ENCODE results near the gene ALKBH6. TPM values are rescaled to one million over a fixed set of nuclear protein-coding genes. Genes with fewer than 3 reads are reported as not detected.

The ALKBH6 gene
- total and polyA plus RNA-seq, 2 experiments from 2014 or later = 33.6 to 51.4 TPM

GRCh38 chr19:35992907-35993765 is 20.9 kb downstream of the ALKBH6 start:
- H3K4me1 ChIP-seq (ENCODE audit: insufficient read depth) = peaks cover 9% of the 10 kb centered on the region; the same call in 1 of the 2 replicates
- H3K79me2 ChIP-seq (replicated peaks; ENCODE audit: insufficient read depth) = peaks cover 13% of the 10 kb centered on the region; the same call in 1 of the 2 replicates
- H3F3A ChIP-seq (replicated peaks; ENCODE audit: low read depth) = 0 out of 2 replicates have a peak, but pooled peaks cover 6% of the 10 kb centered on the region
- TF ChIP-seq NANOG (IDR thresholded peaks at IDR 0.05; ENCODE audit: borderline replicate concordance) (no peak), EZH2 (IDR thresholded peaks at IDR 0.05; ENCODE audit: low read depth, unreplicated experiment) (no peak), ZNF114 (CRISPR knock-in tag; IDR thresholded peaks at IDR 0.05) (no peak), ZNF331 (CRISPR knock-in tag; IDR thresholded peaks at IDR 0.05; ENCODE audit: low read depth) (no peak), CREB1 (CRISPR knock-in tag; IDR thresholded peaks at IDR 0.05; ENCODE audit: low read depth) (no peak), JUNB (IDR thresholded peaks at IDR 0.05; ENCODE audit: unreplicated experiment) (no peak), POLR2AphosphoS5 (IDR thresholded peaks at IDR 0.05; ENCODE audit: low read depth) (no peak), STAT1 (IDR thresholded peaks at IDR 0.05; ENCODE audit: unreplicated experiment) (no peak), EZH2phosphoT487 (IDR thresholded peaks at IDR 0.05; ENCODE audit: unreplicated experiment) (no peak)
- TF ChIP-seq, protein P1, sequence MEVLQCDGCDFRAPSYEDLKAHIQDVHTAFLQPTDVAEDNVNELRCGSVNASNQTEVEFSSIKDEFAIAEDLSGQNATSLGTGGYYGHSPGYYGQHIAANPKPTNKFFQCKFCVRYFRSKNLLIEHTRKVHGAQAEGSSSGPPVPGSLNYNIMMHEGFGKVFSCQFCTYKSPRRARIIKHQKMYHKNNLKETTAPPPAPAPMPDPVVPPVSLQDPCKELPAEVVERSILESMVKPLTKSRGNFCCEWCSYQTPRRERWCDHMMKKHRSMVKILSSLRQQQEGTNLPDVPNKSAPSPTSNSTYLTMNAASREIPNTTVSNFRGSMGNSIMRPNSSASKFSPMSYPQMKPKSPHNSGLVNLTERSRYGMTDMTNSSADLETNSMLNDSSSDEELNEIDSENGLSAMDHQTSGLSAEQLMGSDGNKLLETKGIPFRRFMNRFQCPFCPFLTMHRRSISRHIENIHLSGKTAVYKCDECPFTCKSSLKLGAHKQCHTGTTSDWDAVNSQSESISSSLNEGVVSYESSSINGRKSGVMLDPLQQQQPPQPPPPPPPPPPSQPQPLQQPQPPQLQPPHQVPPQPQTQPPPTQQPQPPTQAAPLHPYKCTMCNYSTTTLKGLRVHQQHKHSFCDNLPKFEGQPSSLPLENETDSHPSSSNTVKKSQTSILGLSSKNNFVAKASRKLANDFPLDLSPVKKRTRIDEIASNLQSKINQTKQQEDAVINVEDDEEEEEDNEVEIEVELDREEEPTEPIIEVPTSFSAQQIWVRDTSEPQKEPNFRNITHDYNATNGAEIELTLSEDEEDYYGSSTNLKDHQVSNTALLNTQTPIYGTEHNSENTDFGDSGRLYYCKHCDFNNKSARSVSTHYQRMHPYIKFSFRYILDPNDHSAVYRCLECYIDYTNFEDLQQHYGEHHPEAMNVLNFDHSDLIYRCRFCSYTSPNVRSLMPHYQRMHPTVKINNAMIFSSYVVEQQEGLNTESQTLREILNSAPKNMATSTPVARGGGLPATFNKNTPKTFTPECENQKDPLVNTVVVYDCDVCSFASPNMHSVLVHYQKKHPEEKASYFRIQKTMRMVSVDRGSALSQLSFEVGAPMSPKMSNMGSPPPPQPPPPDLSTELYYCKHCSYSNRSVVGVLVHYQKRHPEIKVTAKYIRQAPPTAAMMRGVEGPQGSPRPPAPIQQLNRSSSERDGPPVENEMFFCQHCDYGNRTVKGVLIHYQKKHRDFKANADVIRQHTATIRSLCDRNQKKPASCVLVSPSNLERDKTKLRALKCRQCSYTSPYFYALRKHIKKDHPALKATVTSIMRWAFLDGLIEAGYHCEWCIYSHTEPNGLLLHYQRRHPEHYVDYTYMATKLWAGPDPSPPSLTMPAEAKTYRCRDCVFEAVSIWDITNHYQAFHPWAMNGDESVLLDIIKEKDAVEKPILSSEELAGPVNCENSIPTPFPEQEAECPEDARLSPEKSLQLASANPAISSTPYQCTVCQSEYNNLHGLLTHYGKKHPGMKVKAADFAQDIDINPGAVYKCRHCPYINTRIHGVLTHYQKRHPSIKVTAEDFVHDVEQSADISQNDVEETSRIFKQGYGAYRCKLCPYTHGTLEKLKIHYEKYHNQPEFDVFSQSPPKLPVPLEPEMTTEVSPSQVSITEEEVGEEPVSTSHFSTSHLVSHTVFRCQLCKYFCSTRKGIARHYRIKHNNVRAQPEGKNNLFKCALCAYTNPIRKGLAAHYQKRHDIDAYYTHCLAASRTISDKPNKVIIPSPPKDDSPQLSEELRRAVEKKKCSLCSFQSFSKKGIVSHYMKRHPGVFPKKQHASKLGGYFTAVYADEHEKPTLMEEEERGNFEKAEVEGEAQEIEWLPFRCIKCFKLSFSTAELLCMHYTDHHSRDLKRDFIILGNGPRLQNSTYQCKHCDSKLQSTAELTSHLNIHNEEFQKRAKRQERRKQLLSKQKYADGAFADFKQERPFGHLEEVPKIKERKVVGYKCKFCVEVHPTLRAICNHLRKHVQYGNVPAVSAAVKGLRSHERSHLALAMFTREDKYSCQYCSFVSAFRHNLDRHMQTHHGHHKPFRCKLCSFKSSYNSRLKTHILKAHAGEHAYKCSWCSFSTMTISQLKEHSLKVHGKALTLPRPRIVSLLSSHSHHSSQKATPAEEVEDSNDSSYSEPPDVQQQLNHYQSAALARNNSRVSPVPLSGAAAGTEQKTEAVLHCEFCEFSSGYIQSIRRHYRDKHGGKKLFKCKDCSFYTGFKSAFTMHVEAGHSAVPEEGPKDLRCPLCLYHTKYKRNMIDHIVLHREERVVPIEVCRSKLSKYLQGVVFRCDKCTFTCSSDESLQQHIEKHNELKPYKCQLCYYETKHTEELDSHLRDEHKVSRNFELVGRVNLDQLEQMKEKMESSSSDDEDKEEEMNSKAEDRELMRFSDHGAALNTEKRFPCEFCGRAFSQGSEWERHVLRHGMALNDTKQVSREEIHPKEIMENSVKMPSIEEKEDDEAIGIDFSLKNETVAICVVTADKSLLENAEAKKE (CRISPR knock-in tag; IDR thresholded peaks at IDR 0.05) = no peak
- TF ChIP-seq, protein P2, sequence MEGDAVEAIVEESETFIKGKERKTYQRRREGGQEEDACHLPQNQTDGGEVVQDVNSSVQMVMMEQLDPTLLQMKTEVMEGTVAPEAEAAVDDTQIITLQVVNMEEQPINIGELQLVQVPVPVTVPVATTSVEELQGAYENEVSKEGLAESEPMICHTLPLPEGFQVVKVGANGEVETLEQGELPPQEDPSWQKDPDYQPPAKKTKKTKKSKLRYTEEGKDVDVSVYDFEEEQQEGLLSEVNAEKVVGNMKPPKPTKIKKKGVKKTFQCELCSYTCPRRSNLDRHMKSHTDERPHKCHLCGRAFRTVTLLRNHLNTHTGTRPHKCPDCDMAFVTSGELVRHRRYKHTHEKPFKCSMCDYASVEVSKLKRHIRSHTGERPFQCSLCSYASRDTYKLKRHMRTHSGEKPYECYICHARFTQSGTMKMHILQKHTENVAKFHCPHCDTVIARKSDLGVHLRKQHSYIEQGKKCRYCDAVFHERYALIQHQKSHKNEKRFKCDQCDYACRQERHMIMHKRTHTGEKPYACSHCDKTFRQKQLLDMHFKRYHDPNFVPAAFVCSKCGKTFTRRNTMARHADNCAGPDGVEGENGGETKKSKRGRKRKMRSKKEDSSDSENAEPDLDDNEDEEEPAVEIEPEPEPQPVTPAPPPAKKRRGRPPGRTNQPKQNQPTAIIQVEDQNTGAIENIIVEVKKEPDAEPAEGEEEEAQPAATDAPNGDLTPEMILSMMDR (conservative IDR thresholded peaks at IDR 0.05; ENCODE audit: low read depth in 2 of 2) = no peak
- TF ChIP-seq, protein P3, sequence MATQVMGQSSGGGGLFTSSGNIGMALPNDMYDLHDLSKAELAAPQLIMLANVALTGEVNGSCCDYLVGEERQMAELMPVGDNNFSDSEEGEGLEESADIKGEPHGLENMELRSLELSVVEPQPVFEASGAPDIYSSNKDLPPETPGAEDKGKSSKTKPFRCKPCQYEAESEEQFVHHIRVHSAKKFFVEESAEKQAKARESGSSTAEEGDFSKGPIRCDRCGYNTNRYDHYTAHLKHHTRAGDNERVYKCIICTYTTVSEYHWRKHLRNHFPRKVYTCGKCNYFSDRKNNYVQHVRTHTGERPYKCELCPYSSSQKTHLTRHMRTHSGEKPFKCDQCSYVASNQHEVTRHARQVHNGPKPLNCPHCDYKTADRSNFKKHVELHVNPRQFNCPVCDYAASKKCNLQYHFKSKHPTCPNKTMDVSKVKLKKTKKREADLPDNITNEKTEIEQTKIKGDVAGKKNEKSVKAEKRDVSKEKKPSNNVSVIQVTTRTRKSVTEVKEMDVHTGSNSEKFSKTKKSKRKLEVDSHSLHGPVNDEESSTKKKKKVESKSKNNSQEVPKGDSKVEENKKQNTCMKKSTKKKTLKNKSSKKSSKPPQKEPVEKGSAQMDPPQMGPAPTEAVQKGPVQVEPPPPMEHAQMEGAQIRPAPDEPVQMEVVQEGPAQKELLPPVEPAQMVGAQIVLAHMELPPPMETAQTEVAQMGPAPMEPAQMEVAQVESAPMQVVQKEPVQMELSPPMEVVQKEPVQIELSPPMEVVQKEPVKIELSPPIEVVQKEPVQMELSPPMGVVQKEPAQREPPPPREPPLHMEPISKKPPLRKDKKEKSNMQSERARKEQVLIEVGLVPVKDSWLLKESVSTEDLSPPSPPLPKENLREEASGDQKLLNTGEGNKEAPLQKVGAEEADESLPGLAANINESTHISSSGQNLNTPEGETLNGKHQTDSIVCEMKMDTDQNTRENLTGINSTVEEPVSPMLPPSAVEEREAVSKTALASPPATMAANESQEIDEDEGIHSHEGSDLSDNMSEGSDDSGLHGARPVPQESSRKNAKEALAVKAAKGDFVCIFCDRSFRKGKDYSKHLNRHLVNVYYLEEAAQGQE (IDR thresholded peaks at IDR 0.05; ENCODE audit: unreplicated experiment) = no peak
- TF ChIP-seq, protein P4, sequence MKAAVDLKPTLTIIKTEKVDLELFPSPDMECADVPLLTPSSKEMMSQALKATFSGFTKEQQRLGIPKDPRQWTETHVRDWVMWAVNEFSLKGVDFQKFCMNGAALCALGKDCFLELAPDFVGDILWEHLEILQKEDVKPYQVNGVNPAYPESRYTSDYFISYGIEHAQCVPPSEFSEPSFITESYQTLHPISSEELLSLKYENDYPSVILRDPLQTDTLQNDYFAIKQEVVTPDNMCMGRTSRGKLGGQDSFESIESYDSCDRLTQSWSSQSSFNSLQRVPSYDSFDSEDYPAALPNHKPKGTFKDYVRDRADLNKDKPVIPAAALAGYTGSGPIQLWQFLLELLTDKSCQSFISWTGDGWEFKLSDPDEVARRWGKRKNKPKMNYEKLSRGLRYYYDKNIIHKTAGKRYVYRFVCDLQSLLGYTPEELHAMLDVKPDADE (IDR thresholded peaks at IDR 0.05) = no peak
- no peak overlapping the region for H3K27ac ChIP-seq (ENCODE audit: low read depth)
- peaks cover 7% of the 10 kb centered on the region for H3K27me3 Mint-ChIP-seq (ENCODE audit: insufficient read depth, low read depth, poor library complexity)
- H3K9me2 ChIP-seq (ENCODE audit: insufficient read depth) = no peaks in the 10 kb centered on the region
- H4K20me1 ChIP-seq (replicated peaks; ENCODE audit: insufficient read depth) = peaks cover 9% of the 10 kb centered on the region
- H3K36me3 Mint-ChIP-seq (ENCODE audit: low read depth) = peaks cover 5% of the 10 kb centered on the region; the same call in 1 of the 3 replicates
- no peaks in the 10 kb centered on the region for H3K36me3 ChIP-seq (ENCODE audit: insufficient read depth)
- DNase-seq (ENCODE audit: low spot score) (no peak), ATAC-seq (no peak)
- H3K4me1 Mint-ChIP-seq = peaks cover 14% of the 10 kb centered on the region; the same call in 2 of the 3 replicates
- H3K4me3 Mint-ChIP-seq = no peak overlapping the region
- H2AFZ ChIP-seq = no peak overlapping the region
- no peak overlapping the region for H3K4me2 ChIP-seq
- H3K9me3 Mint-ChIP-seq = no peaks in the 10 kb centered on the region; the same call in 2 of the 3 replicates
- no peak overlapping the region for H3K27ac Mint-ChIP-seq
- no peaks in the 10 kb centered on the region for H3K27me3 ChIP-seq (ENCODE audit: insufficient read depth)
- H3K4me3 ChIP-seq = no peak overlapping the region
